ENCODE data around the gene LRP5. TPM values are rescaled to one million over a fixed set of nuclear protein-coding genes. Genes with fewer than 3 reads are reported as not detected.

The LRP5 gene
- total and polyA plus RNA-seq, 12 donors: 10.7 to 277 (median 75.8) TPM

DNA sequence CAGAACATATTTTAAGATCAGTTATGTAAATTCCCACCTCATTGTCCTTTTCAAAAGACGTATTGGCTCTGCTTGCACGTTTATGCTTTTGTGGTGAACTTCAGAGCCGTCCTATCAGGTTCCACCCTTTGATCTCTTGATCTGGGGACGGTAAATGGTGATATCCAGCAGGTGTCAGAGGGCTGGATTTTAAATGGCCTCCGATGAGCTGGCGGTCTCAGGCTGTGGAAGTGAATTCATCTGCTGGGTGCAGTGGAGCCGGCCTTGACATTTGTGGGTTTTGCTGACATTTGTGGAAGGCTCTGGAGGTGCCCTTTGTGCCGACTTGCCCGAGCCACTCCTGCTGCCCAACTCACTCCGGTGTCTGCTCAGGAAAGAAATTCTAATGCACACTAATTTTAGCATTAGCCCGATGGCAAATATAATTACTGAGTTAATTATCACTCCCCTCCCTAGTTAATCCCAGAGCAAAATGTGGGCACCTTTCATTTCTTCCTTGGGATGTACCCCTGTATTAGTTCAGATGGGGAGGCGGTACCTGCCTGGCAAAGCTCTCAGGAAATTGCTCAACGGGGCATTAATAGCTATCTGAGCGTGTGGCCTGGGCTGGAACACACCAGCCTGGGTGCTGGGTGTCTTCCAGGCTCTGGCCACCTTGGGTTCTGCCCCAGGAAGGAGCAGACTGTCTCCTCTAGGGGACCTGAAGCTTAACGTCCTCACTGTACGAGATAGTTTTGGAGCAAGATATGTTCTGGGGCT is 9.1 kb downstream of the LRP5 start:
- TF ChIP-seq, protein P1, sequence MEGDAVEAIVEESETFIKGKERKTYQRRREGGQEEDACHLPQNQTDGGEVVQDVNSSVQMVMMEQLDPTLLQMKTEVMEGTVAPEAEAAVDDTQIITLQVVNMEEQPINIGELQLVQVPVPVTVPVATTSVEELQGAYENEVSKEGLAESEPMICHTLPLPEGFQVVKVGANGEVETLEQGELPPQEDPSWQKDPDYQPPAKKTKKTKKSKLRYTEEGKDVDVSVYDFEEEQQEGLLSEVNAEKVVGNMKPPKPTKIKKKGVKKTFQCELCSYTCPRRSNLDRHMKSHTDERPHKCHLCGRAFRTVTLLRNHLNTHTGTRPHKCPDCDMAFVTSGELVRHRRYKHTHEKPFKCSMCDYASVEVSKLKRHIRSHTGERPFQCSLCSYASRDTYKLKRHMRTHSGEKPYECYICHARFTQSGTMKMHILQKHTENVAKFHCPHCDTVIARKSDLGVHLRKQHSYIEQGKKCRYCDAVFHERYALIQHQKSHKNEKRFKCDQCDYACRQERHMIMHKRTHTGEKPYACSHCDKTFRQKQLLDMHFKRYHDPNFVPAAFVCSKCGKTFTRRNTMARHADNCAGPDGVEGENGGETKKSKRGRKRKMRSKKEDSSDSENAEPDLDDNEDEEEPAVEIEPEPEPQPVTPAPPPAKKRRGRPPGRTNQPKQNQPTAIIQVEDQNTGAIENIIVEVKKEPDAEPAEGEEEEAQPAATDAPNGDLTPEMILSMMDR (IDR thresholded peaks at IDR 0.05): no peak
- TF ChIP-seq POLR2A (IDR thresholded peaks at IDR 0.05): no peak
- Histone ChIP-seq H3K27ac (peak overlapping the region in 4 of 5 donors; percentile 33 to 91 (median 70)), H3K27me3 (no peaks in the 10 kb centered on the region), H3K4me3 (no peak overlapping the region), H3K4me1 (replicated peaks in 1 of 2) (peaks cover 19 to 49% of the 10 kb centered on the region in 2 donors), H3K9me3 (replicated peaks in 1 of 3) (no peaks in the 10 kb centered on the region), H3K36me3 (replicated peaks in 1 of 2) (no peaks in the 10 kb centered on the region)
- peak in 5 of 7 donors; percentile 69 to 86 (median 77) for DNase-seq
- WGBS, 4 donors: 38 to 45% (median 42%) methylated on average over 7 to 16 of the region's 16 CpGs
- intact Hi-C loops (cut with DNase I): no loop called here

DNA sequence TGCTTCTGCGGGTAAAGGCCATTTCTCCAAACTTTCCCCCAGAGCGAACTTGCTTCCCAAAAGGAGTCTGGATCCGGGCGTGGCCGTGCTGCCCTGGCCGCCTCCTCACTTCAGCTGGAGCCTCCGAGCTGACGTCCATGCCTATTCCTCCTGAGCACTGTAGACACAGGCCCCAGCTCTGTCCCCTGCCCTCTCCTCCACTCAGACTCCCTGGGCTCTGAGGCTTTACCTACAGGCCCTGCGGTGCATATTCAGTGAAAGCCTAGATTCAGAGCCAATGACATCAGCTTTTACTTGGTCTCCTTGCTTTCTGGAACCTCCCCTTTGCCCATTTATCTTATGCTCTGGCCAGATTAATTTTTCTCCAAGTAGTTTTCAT is 9.7 kb downstream of the LRP5 start:
- H3K36me3 ChIP-seq (replicated peaks in 1 of 2): no peaks in the 10 kb centered on the region
- intact Hi-C loops (cut with DNase I): no loop called here
- H3K27me3 ChIP-seq: no peaks in the 10 kb centered on the region
- peak overlapping the region in 4 of 5 donors; percentile 33 to 91 (median 70) for H3K27ac ChIP-seq
- no peaks in the 10 kb centered on the region for H3K9me3 ChIP-seq (replicated peaks in 1 of 3)
- H3K4me1 ChIP-seq (replicated peaks in 1 of 2): peaks cover 14 to 43% of the 10 kb centered on the region in 2 donors
- no peak overlapping the region for H3K4me3 ChIP-seq
- DNase-seq: no peak
- 61 to 83% (median 67%) methylated on average over 9 of the region's 9 CpGs for WGBS, 4 donors
- peak; percentile 2 to 10 for TF ChIP-seq POLR2A (IDR thresholded peaks at IDR 0.05)
- TF ChIP-seq, protein P1 (IDR thresholded peaks at IDR 0.05): no peak

DNA sequence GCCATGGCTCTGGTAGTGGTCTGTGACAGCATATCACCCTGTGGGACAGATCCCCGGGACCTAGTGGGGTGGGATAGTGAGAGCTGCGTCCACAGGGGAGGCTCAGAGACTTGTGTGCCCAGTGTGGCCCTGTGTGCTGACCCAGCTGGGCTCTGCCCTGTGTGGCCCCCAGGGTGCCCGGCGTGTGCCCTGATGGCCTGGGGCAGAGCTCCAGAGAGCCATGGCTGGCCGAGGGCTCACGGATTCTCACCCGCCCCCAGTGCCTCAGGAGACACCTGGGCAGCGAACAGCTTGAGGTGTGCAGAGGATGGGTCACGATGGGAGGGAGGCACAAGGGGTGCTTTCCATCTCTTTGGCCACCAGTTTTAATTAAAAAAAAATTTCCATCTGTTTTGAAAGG is 11.8 kb downstream of the LRP5 start:
- DNase-seq: no peak
- Histone ChIP-seq H3K27ac (peak overlapping the region in 1 of 5 donors; percentile 6), H3K27me3 (no peaks in the 10 kb centered on the region), H3K36me3 (replicated peaks in 1 of 2) (no peaks in the 10 kb centered on the region), H3K4me3 (no peak overlapping the region), H3K9me3 (replicated peaks in 1 of 3) (no peaks in the 10 kb centered on the region), H3K4me1 (replicated peaks in 1 of 2) (peaks cover 13 to 54% of the 10 kb centered on the region in 2 donors)
- intact Hi-C loops (cut with DNase I): no loop called here
- TF ChIP-seq, protein P1 (IDR thresholded peaks at IDR 0.05): no peak
- no peak for TF ChIP-seq POLR2A (IDR thresholded peaks at IDR 0.05)
- 91 to 95% (median 92%) methylated on average over 7 to 9 of the region's 9 CpGs for WGBS, 4 donors

GRCh38 chr11:68324695-68325094 is 12.3 kb downstream of the LRP5 start:
- WGBS, 4 donors: 85 to 94% (median 91%) methylated on average over 5 to 10 of the region's 10 CpGs

More at GRCh38 chr11:68324695-68325094, 12.3 kb downstream of the LRP5 start:
- Histone ChIP-seq H3K4me3 (no peak overlapping the region), H3K27me3 (no peaks in the 10 kb centered on the region), H3K27ac (no peak overlapping the region), H3K36me3 (replicated peaks in 1 of 2) (no peaks in the 10 kb centered on the region), H3K4me1 (replicated peaks in 1 of 2) (peaks cover 16 to 55% of the 10 kb centered on the region in 2 donors), H3K9me3 (replicated peaks in 1 of 3) (no peaks in the 10 kb centered on the region)
- intact Hi-C loops (cut with DNase I): no loop called here
- TF ChIP-seq POLR2A (IDR thresholded peaks at IDR 0.05): no peak
- TF ChIP-seq, protein P1 (IDR thresholded peaks at IDR 0.05): no peak
- no peak for DNase-seq

Measured in adrenal gland (tissue), 12 donors.